K562 (cell line): Measurements from ENCODE around the gene NRN1L. TPM values are rescaled to one million over a fixed set of nuclear protein-coding genes. Genes with fewer than 3 reads are reported as not detected.
A peak's percentile ranks its signal among the peaks of the same experiment; 100 is the strongest.

Experiments used
- ATAC-seq: fragments of 200-7000 bp; cut with Tn5 transposase; 3 replicates; pipeline ENCODE4 v1.9.1; 2020; ENCODE audit warnings: moderate library complexity
- BruUV-seq: library from RNA; stranded (reverse); fragments of 400-500 nt; replicated peaks from 2 replicates; lab custom pipeline; 2021; lab: Mats Ljungman, UMichigan
- CTCF ChIA-PET: fragments of 300-600 bp; formaldehyde crosslinking; extraction: SDS; loops from one replicate; lab custom pipeline; 2021; ENCODE audit warnings: low intra/inter-chr PET ratio; lab: Yijun Ruan, JAX
- POLR2A ChIA-PET: fragments of 300-600, 350-650 bp; sonication (Branson Sonifier 250); formaldehyde crosslinking; extraction: SDS; loops from one replicate; lab custom pipeline; 2021; ENCODE audit warnings: antibody characterized with exemption, inconsistent platforms; lab: Yijun Ruan, JAX
- DNase-seq, 4 experiments: peaks; one replicate each; pipeline versions ENCODE4 v3.0.0 to v3.0.0-alpha.2; 2011 to 2018; ENCODE audit warnings: low spot score in 3 of 4, mixed read lengths in 3 of 4; ENCODE audit errors: extremely low read depth in 1 of 4
- FAIRE-seq: peaks from 2 replicates; lab custom pipeline; 2011; peaks lifted over from hg19 to GRCh38; lab: Jason Lieb, UNC
- H2AFZ ChIP-seq: 2 replicates; pipeline ENCODE4 v1.6.0; 2011; ENCODE audit warnings: low read depth, low read length, control low read depth, inconsistent platforms
- H3K27ac ChIP-seq: fragments of 200-600 bp; 3 replicates; pipeline ENCODE4 v1.8.0; 2011; ENCODE audit warnings: low read depth, mild to moderate bottlenecking, control low read depth, inconsistent platforms, low read length, moderate library complexity, mixed read lengths; ENCODE audit errors: extremely low read depth
- H3K27me3 ChIP-seq, 2 experiments: fragments of 300-600 bp in 1 of 2; 2 replicates in 1 of 2; 3 replicates in 1 of 2; pipeline versions ENCODE4 v1.6.0 to v1.8.0; 2011; ENCODE audit warnings: inconsistent platforms in 2 of 2, low read length in 2 of 2, mild to moderate bottlenecking in 1 of 2, mixed read lengths in 1 of 2, moderate library complexity in 1 of 2; ENCODE audit not compliant: control insufficient read depth in 2 of 2, insufficient read depth in 2 of 2
- H3K36me3 ChIP-seq: fragments of 300-600 bp; 3 replicates; pipeline ENCODE4 v1.8.0; 2011; ENCODE audit warnings: mild to moderate bottlenecking, low read length, inconsistent platforms; ENCODE audit not compliant: control insufficient read depth, insufficient read depth
- H3K4me1 ChIP-seq, 2 experiments: fragments of 200-600 bp in 1 of 2; replicated peaks in 1 of 2; 2 replicates in 1 of 2; 3 replicates in 1 of 2; pipeline versions ENCODE4 v1.5.1 to v1.8.0; 2011; ENCODE audit warnings: inconsistent platforms in 2 of 2, low read length in 2 of 2, mild to moderate bottlenecking in 1 of 2, mixed read lengths in 1 of 2, moderate library complexity in 1 of 2; ENCODE audit not compliant: control insufficient read depth in 2 of 2, insufficient read depth in 2 of 2
- H3K4me2 ChIP-seq: 2 replicates; pipeline ENCODE4 v1.6.1; 2011; ENCODE audit warnings: low read length, control low read depth, inconsistent platforms, mixed read lengths; ENCODE audit not compliant: insufficient read depth
- H3K4me3 ChIP-seq: fragments of 200-600 bp; sonication (generic), shearing (Covaris generic); 2 replicates; pipeline ENCODE4 v1.5.1; 2016; ENCODE audit warnings: control low read depth, inconsistent platforms
- H3K79me2 ChIP-seq: fragments of 200-600 bp; 3 replicates; pipeline ENCODE4 v1.8.0; 2011; ENCODE audit warnings: low read length, inconsistent platforms; ENCODE audit not compliant: control insufficient read depth, insufficient read depth
- H3K9ac ChIP-seq, 2 experiments: 2 replicates each; pipeline versions ENCODE4 v1.6.0 to v1.6.1; 2011; ENCODE audit warnings: low read depth in 2 of 2, low read length in 2 of 2, control low read depth in 1 of 2, inconsistent platforms in 1 of 2, mild to moderate bottlenecking in 1 of 2, mixed read lengths in 1 of 2; ENCODE audit not compliant: insufficient read depth in 1 of 2
- H3K9me1 ChIP-seq: one replicate; pipeline ENCODE4 v1.6.0; 2011; ENCODE audit warnings: inconsistent platforms, mild to moderate bottlenecking, low read length, moderate library complexity; ENCODE audit not compliant: control insufficient read depth, insufficient read depth
- H3K9me3 ChIP-seq: replicated peaks from 2 replicates; pipeline ENCODE4 v1.5.1; 2011; ENCODE audit warnings: low read depth, low read length, inconsistent platforms; ENCODE audit not compliant: control insufficient read depth, insufficient read depth
- H4K20me1 ChIP-seq: replicated peaks from 2 replicates; pipeline ENCODE4 v1.6.1; 2011; ENCODE audit warnings: low read length, inconsistent platforms, mixed read lengths; ENCODE audit not compliant: control insufficient read depth, insufficient read depth
- C11orf30 ChIP-seq: fragments of 450-650 bp; IDR thresholded peaks from 2 replicates; pipeline ENCODE4 v1.6.1; 2016; ENCODE audit warnings: low read depth, mild to moderate bottlenecking
- DIDO1 ChIP-seq: fragments of 450-650 bp; IDR thresholded peaks from 2 replicates; pipeline ENCODE4 v1.6.1; 2016; ENCODE audit warnings: low read depth, missing biosample characterization, missing genetic modification characterization
- JUNB ChIP-seq: fragments of 450-650 bp; formaldehyde crosslinking; conservative IDR thresholded peaks from 2 replicates; pipeline ENCODE4 v1.4.0; 2020; ENCODE audit warnings: mild to moderate bottlenecking
- NFYB ChIP-seq: IDR thresholded peaks from 2 replicates; pipeline ENCODE4 v1.6.1; 2011; ENCODE audit warnings: mild to moderate bottlenecking, moderate library complexity; ENCODE audit not compliant: insufficient read length; ENCODE audit errors: extremely low read depth
- POLR2A ChIP-seq: fragments of 450-650 bp; conservative IDR thresholded peaks from 2 replicates; pipeline ENCODE4 v1.6.1; 2016
- SPI1 ChIP-seq: IDR thresholded peaks from 2 replicates; pipeline ENCODE4 v1.6.1; 2011; ENCODE audit warnings: low read depth, low read length, control low read depth, borderline replicate concordance
- ZBTB8A ChIP-seq: fragments of 450-650 bp; IDR thresholded peaks from 2 replicates; pipeline ENCODE4 v1.6.1; 2018; ENCODE audit warnings: mild to moderate bottlenecking, moderate library complexity; ENCODE audit not compliant: partially characterized antibody
- ZNF316 ChIP-seq: fragments of 450-650 bp; IDR thresholded peaks from 2 replicates; pipeline ENCODE4 v1.6.1; 2016
- WGBS: fragments of 100-300 bp; shearing (Covaris generic); methylation state at CpG from one replicate; pipeline ENCODE4 v1.1.6; 2016; ENCODE audit warnings: low coverage, mixed read lengths; ENCODE audit not compliant: insufficient coverage; ENCODE audit errors: missing lambda C conversion rate; 5-methylcytosine and 5-hydroxymethylcytosine counted together
- in situ Hi-C: fragments of 300-500 bp; cut with MboI; formaldehyde crosslinking; loops from 4 replicates; pipeline ENCODE4 v1.15.0; 2018; ENCODE audit warnings: inconsistent platforms, mixed read lengths
- intact Hi-C: fragments of 100-400 bp; cut with micrococcal nuclease; formaldehyde crosslinking; loops from 2 replicates; pipeline ENCODE4 v1.14.2; 2022
- polyA plus RNA-seq, 8 experiments: library from polyadenylated mRNA; depleted of rRNA in 4 of 8; stranded (reverse) in 5 of 8; unstranded in 3 of 8; fragments of >200 nt; fragmentation: Nextera tagmentation in 2 of 8; fragmentation: Illumina TruSeq in 1 of 8; extraction: Ambion mirVana in 2 of 8; extraction: Trizol in 1 of 8; gene quantifications; 2 replicates each; pipeline versions ENCODE4 v1.2.1 to v1.2.3, GENCODE V29; 2011 to 2014; ENCODE audit warnings: inconsistent platforms in 1 of 8, missing spikeins in 1 of 8
- total RNA-seq, 7 experiments: library from RNA; depleted of rRNA in 6 of 7; stranded (reverse); fragments of >200 nt in 6 of 7; fragmentation: Illumina TruSeq in 2 of 7; extraction: Trizol in 2 of 7; gene quantifications; 2 replicates each; pipeline versions ENCODE4 v1.2.1 to v1.2.3, GENCODE V29; 2011 to 2021; ENCODE audit warnings: low replicate concordance in 1 of 7
- TF ChIP-seq, protein P1 (sequence below), 2 experiments: IDR thresholded peaks in 1 of 2; conservative IDR thresholded peaks in 1 of 2; 2 replicates each; pipeline ENCODE4 v1.6.1; 2016; ENCODE audit warnings: low read depth in 2 of 2, mild to moderate bottlenecking in 1 of 2, missing compliant biosample characterization in 1 of 2, missing genetic modification characterization in 1 of 2, moderate library complexity in 1 of 2
- TF ChIP-seq, protein P2 (sequence below): fragments of 450-650 bp; IDR thresholded peaks from 2 replicates; pipeline ENCODE4 v1.6.1; 2018; ENCODE audit warnings: mild to moderate bottlenecking, low read depth; ENCODE audit not compliant: partially characterized antibody

The NRN1L gene
- total and polyA plus RNA-seq, 9 of the 15 experiments (the other 6 are each of a cell fraction or from before 2014, with no cell fraction given), result 0.22 to 0.86 (median 0.61) TPM; not detected in 5

GRCh38 chr16:67871256-67871655 lies 13.4 kb upstream of the NRN1L start:
- Histone ChIP-seq H3K79me2 (peaks cover 34% of the 10 kb centered on the region), H3K4me2 (no peak overlapping the region), H3K9ac (no peak overlapping the region), H3K27me3 (no peaks in the 10 kb centered on the region), H3K9me3 (no peaks in the 10 kb centered on the region), H3K36me3 (peaks cover 79% of the 10 kb centered on the region; the same call in 2 of the 3 replicates), H2AFZ (no peak overlapping the region), H3K27ac (no peak overlapping the region), H4K20me1 (peaks cover 7% of the 10 kb centered on the region), H3K4me1 (peaks cover 21% of the 10 kb centered on the region in 2 experiments; a peak in 4 of 5 replicates), H3K9me1 (no peaks in the 10 kb centered on the region), H3K4me3 (no peak overlapping the region)
- no TSS peak for BruUV-seq
- intact Hi-C loops, result no loop called here
- ChIA-PET POLR2A (interaction anchor here (0.7 to 2.1 kb wide), 7 partner anchors 9 to 26 kb away, joined by 3 to 10 read pairs (median 4); partner anchors contain the start of gene NRN1L), CTCF (no interaction called here)
- no peak for FAIRE-seq
- 56% methylated on average over 3 of the region's 3 CpGs for WGBS
- TF ChIP-seq C11orf30, result peak; percentile 24; the same call in 1 of the 2 replicates
- peak; percentile 40; the same call in 1 of the 2 replicates for TF ChIP-seq ZNF316
- TF ChIP-seq JUNB (CRISPR knock-in tag), result no peak
- in situ Hi-C loops, result no loop called here
- DNase-seq, result no peak
- no peak for ATAC-seq

DNA sequence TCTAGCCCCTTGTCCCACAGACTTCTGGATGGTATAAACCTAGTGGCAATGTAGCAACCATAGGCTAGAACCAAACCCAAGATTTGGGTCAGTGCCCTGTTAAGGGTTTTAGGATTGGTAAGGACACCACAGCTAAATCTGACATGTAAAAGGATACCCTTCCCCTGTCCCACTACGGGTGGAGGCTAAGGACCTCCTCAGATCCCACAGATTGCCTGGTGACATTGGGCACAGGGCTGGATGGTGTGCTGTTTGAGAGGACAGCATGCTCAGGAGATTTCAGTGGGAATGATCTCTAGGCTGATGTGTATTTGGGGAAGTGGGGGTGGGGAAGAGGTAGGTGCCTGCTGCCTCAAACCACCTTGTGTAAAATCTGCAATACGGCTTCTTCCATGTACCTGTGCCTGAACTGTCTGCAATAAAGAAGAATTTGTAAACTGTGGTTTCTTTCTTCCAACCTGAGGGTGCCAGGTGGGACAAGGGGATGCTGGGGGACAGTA lies 12.5 kb upstream of the NRN1L start:
- H4K20me1 ChIP-seq, result peaks cover 13% of the 10 kb centered on the region
- FAIRE-seq (peak; percentile 42), DNase-seq (no peak), ATAC-seq (no peak)
- H3K9me1 ChIP-seq, result no peaks in the 10 kb centered on the region
- TF ChIP-seq, protein P1, sequence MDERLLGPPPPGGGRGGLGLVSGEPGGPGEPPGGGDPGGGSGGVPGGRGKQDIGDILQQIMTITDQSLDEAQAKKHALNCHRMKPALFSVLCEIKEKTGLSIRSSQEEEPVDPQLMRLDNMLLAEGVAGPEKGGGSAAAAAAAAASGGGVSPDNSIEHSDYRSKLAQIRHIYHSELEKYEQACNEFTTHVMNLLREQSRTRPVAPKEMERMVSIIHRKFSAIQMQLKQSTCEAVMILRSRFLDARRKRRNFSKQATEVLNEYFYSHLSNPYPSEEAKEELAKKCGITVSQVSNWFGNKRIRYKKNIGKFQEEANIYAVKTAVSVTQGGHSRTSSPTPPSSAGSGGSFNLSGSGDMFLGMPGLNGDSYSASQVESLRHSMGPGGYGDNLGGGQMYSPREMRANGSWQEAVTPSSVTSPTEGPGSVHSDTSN (CRISPR knock-in tag; IDR thresholded peaks at IDR 0.05; ENCODE audit: low read depth), result no peak
- TF ChIP-seq, protein P1 (tag; conservative IDR thresholded peaks at IDR 0.05; ENCODE audit: low read depth), result no peak
- TF ChIP-seq NFYB (no peak), DIDO1 (tag) (no peak), POLR2A (0 out of 2 replicates have a peak, but pooled peaks have one; percentile 9), ZNF316 (no peak), ZBTB8A (no peak), SPI1 (peak; percentile 72; the same call in 1 of the 2 replicates)
- TF ChIP-seq, protein P2, sequence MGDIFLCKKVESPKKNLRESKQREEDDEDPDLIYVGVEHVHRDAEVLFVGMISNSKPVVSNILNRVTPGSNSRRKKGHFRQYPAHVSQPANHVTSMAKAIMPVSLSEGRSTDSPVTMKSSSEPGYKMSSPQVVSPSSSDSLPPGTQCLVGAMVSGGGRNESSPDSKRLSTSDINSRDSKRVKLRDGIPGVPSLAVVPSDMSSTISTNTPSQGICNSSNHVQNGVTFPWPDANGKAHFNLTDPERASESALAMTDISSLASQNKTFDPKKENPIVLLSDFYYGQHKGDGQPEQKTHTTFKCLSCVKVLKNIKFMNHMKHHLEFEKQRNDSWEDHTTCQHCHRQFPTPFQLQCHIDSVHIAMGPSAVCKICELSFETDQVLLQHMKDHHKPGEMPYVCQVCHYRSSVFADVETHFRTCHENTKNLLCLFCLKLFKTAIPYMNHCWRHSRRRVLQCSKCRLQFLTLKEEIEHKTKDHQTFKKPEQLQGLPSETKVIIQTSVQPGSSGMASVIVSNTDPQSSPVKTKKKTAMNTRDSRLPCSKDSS, result no peak
- H3K4me3 ChIP-seq, result peak overlapping the region; percentile 85
- POLR2A ChIA-PET, result interaction anchor here (0.5 to 2.1 kb wide), 7 partner anchors 10 to 29 kb away, joined by 3 to 10 read pairs (median 4); partner anchors contain the start of gene NRN1L
- WGBS, result 59% methylated on average over 2 of the region's 2 CpGs
- intact Hi-C loops (no loop called here), in situ Hi-C loops (no loop called here)
- peak overlapping the region; percentile 82 for H2AFZ ChIP-seq
- H3K4me1 ChIP-seq, result peaks cover 21% of the 10 kb centered on the region in 2 experiments; a peak in 4 of 5 replicates
- peak overlapping the region; percentile 89 for H3K4me2 ChIP-seq
- H3K36me3 ChIP-seq, result peaks cover 79% of the 10 kb centered on the region; the same call in 2 of the 3 replicates
- no TSS peak for BruUV-seq
- peaks cover 40% of the 10 kb centered on the region for H3K79me2 ChIP-seq
- H3K9me3 ChIP-seq, result no peaks in the 10 kb centered on the region
- no peaks in the 10 kb centered on the region for H3K27me3 ChIP-seq
- H3K27ac ChIP-seq, result peak overlapping the region; percentile 83
- peak overlapping the region; percentile 87 to 99; a peak in 3 of 4 replicates for H3K9ac ChIP-seq
- CTCF ChIA-PET, result no interaction called here
